RWPE2 (cell line): ENCODE data around the gene ROBO3.

Experiments
- ATAC-seq: fragments of 200-7000 bp; cut with Tn5 transposase; 3 replicates; pipeline ENCODE4 v1.9.1; 2021; ENCODE audit warnings: low read depth
- DNase-seq: peaks from one replicate; pipeline ENCODE4 v3.0.0-alpha.2; 2020; ENCODE audit warnings: low spot score
- H3K27ac ChIP-seq: fragments of 450-650 bp; 2 replicates; pipeline ENCODE4 v1.5.1; 2017; ENCODE audit warnings: mild to moderate bottlenecking; ENCODE audit not compliant: poor library complexity, severe bottlenecking
- H3K27me3 ChIP-seq: fragments of 250-450 bp; sonication (Bioruptor Pico); 2 replicates; pipeline ENCODE4 v1.5.1; 2021; ENCODE audit warnings: mild to moderate bottlenecking, moderate library complexity; ENCODE audit not compliant: insufficient read depth, poor library complexity, severe bottlenecking
- H3K36me3 ChIP-seq: fragments of 250-450 bp; sonication (Bioruptor Pico); 2 replicates; pipeline ENCODE4 v1.5.1; 2020; ENCODE audit warnings: low read depth, mild to moderate bottlenecking, moderate library complexity
- H3K4me1 ChIP-seq: fragments of 250-450 bp; sonication (Bioruptor Pico); 2 replicates; pipeline ENCODE4 v1.5.1; 2021; ENCODE audit warnings: mild to moderate bottlenecking, moderate library complexity; ENCODE audit not compliant: insufficient read depth, poor library complexity, severe bottlenecking
- H3K4me3 ChIP-seq: fragments of 250-450 bp; sonication (Bioruptor Pico); 2 replicates; pipeline ENCODE4 v1.5.1; 2021; ENCODE audit warnings: mild to moderate bottlenecking, moderate library complexity; ENCODE audit not compliant: severe bottlenecking
- H3K9me3 ChIP-seq: fragments of 250-450 bp; sonication (Bioruptor Pico); 2 replicates; pipeline ENCODE4 v1.5.1; 2021; ENCODE audit warnings: mild to moderate bottlenecking, moderate library complexity; ENCODE audit not compliant: severe bottlenecking
- CTCF ChIP-seq: fragments of 450-650 bp; IDR thresholded peaks from one replicate; pipeline ENCODE4 v1.5.1; 2017; ENCODE audit warnings: mild to moderate bottlenecking, moderate library complexity; ENCODE audit not compliant: poor library complexity, severe bottlenecking

Gene ROBO3

DNA sequence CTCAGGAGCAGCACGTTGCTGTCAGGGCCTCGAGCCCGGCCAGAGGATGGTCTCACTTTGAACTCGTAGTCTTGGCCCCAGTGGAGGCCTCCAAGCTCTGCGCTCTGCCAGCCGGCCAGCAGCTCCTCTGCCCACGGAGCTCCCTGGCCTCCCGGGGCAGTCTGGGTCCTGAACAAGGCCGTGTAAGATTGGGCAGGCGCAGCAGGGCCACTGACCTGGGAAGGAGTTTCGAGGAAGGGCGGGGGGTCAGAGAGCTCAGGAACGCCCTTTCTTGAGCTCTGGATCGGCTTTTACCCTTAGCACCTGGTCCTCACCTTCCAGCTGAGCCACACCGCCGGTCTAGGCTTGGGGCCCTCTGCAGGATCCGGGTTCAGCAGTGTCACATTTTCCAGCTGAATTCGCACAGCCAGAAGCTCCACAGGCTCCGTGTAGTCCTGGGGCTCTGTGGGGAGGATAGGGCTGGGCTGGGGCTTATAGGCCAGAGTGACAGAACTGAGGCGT is 30.3 kb downstream of the ROBO3 start:
- Histone ChIP-seq H3K27ac (no peak overlapping the region), H3K9me3 (no peaks in the 10 kb centered on the region)
- no peak for ATAC-seq

DNA sequence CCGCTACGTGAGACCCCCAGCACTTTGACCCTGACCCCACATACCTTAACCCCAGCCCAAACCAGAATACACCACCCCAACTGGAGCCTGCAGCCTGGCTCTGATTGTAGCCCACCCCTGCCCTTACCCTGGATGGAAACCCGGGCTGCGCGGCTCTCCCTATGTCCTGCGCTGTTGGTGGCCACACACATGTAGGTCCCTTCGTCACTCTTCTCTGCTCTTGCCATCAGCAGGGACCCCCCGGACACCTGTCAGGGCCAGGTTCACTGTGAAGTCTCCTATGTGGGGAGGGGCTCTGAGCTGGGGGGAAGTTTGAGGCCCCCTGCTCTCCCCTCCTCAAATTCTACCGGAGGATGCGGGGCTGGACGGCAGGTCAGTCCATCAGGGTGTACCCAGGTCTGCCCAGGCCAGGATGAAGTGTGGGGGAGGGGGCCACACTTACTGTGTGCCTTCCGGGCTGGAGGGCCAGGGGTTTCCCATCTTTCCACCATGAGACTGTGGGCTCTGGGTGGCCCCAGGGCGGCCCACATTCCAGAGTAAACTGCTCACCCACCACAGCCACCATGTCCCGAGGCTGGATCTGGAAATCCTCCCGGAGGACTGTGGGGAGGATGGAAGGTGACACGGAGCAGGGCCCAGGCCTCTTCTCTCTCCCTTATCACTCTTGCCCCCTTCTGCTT is 31.0 kb downstream of the ROBO3 start:
- DNase-seq: no peak
- no peak for ATAC-seq

More for the DNA sequence above, 30.3 kb downstream of the ROBO3 start:
- Histone ChIP-seq H3K4me1 (peaks cover 37% of the 10 kb centered on the region), H3K36me3 (no peaks in the 10 kb centered on the region), H3K27me3 (no peaks in the 10 kb centered on the region), H3K4me3 (no peak overlapping the region)
- no peak for DNase-seq
- no peak for TF ChIP-seq CTCF

DNA sequence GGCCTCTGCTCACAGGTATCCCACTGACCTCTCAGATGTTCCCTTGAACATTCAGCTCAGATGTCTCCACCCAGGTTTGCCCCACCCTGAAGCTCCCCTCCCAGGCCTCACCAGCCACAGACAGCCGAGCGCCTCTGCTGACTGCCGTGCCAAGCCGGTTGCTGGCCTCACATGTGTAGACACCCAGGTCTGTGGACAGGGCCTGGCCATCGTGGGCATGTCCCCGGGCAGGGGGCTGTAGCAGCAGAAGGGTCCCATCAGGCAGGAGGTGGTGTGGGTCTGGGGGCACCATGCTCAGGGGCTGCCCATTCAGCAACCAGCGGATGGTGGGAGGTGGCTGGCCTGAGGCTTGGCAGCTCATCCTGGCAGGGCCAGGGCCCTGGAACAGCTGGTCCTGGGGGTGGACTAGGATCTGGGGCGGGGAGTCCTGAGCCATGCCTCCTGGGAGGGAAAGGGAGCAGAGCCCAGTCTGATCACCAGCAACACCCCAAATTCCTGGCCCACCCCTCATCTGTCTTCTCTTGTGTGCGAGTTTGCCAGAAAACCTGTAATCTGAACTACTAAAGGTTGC is 31.7 kb downstream of the ROBO3 start:
- Histone ChIP-seq H3K4me1 (peaks cover 48% of the 10 kb centered on the region), H3K4me3 (no peak overlapping the region), H3K9me3 (no peaks in the 10 kb centered on the region), H3K36me3 (no peaks in the 10 kb centered on the region), H3K27ac (peak overlapping the region; percentile 99), H3K27me3 (no peaks in the 10 kb centered on the region)
- DNase-seq: no peak
- TF ChIP-seq CTCF: no peak
- ATAC-seq: no peak

More for the DNA sequence above, 31.0 kb downstream of the ROBO3 start:
- TF ChIP-seq CTCF: no peak
- Histone ChIP-seq H3K4me3 (no peak overlapping the region), H3K9me3 (no peaks in the 10 kb centered on the region), H3K27ac (peak overlapping the region; percentile 99), H3K36me3 (no peaks in the 10 kb centered on the region), H3K27me3 (no peaks in the 10 kb centered on the region), H3K4me1 (peaks cover 44% of the 10 kb centered on the region)

DNA sequence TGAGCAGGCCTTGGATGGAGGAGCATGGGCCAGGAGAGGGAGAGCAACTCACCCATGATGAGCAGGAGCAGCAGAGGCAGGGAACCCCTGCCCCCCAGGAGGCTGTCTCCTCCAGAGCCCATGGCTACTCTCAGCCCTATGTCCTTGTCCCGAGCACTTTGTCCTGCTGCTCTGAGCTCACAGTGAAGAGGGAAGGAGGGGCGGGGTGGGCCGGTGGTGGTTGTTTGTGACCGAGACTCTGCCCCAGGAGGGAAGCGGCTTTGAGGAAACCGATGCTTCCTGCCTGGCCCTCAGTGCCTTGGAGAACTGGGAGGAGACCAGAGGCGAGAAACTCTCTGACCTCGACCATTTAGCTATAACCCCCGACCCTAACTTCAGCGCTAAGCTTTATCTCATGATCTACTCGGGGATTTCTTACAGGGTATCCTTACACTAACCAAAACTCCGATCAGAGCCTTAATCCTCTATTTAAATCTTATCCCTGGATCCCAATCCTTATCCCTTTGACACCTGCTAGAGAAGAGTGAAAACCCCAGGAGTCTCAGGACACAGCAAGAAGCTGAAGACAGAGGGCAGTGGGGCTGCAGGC is 32.5 kb downstream of the ROBO3 start, which contains the start of gene ROBO4:
TSS of gene ROBO4 (minus strand) at position 192 of the 589 bp plus-strand sequence. CDS start at position 122, 70 bp downstream.
- no peaks in the 10 kb centered on the region for H3K9me3 ChIP-seq
- no peak within 1 kb of the TSS for H3K4me3 ChIP-seq
- peaks cover 55% of the 10 kb centered on the region for H3K4me1 ChIP-seq
- H3K27me3 ChIP-seq: no peaks in the 10 kb centered on the region
- H3K27ac ChIP-seq: peak within 1 kb of the TSS; percentile 99
- no peaks in the 10 kb centered on the region for H3K36me3 ChIP-seq
- TF ChIP-seq CTCF: no peak
- ATAC-seq: no peak
- DNase-seq: no peak
